WTC11 (cell line): ENCODE data around the gene TCN1. TPM values are rescaled to one million over a fixed set of nuclear protein-coding genes. Genes with fewer than 3 reads are reported as not detected.
A peak's percentile ranks its signal among the peaks of the same experiment; 100 is the strongest.

Experiments
- ATAC-seq: fragments of 200-7000 bp; cut with Tn5 transposase; 2 replicates; pipeline ENCODE4 v1.10.0; 2021; ENCODE audit warnings: mild to moderate bottlenecking, moderate library complexity
- CTCF ChIA-PET: fragments of 300-600 bp; sonication (Branson Sonifier 250); formaldehyde crosslinking; loops from one replicate; lab custom pipeline; 2021; ENCODE audit warnings: antibody characterized with exemption; lab: Charles Lee
- POLR2A ChIA-PET: fragments of 350-600 bp; sonication (Branson Sonifier 250); formaldehyde crosslinking; loops from one replicate; lab custom pipeline; 2021; ENCODE audit warnings: antibody characterized with exemption; lab: Charles Lee
- DNase-seq: peaks from one replicate; pipeline ENCODE4 v3.0.0; 2021; ENCODE audit warnings: low spot score
- H3K27ac Mint-ChIP-seq: 2 replicates; pipeline ENCODE4 v1.8.0; 2021; ENCODE audit warnings: mixed read lengths
- H3K27me3 Mint-ChIP-seq: 2 replicates; pipeline ENCODE4 v1.8.0; 2021; ENCODE audit warnings: low read depth, mild to moderate bottlenecking, moderate library complexity, mixed read lengths
- H3K36me3 Mint-ChIP-seq: 2 replicates; pipeline ENCODE4 v1.8.0; 2021; ENCODE audit warnings: mixed read lengths
- H3K4me1 Mint-ChIP-seq: 2 replicates; pipeline ENCODE4 v1.8.0; 2022; ENCODE audit warnings: mixed read lengths
- H3K4me3 Mint-ChIP-seq: 2 replicates; pipeline ENCODE4 v1.8.0; 2021; ENCODE audit warnings: mild to moderate bottlenecking, moderate library complexity, mixed read lengths
- H3K9me3 Mint-ChIP-seq: 2 replicates; pipeline ENCODE4 v1.8.0; 2021; ENCODE audit warnings: mixed read lengths
- ATF3 ChIP-seq: sonication (generic); formaldehyde crosslinking; conservative IDR thresholded peaks from 2 replicates; pipeline ENCODE4 v1.8.1; 2022; ENCODE audit warnings: mild to moderate bottlenecking, missing genetic modification reagents
- CDX4 ChIP-seq: fragments of 250-450 bp; sonication (Bioruptor Pico); IDR thresholded peaks from 2 replicates; pipeline ENCODE4 v1.9.0; 2021; ENCODE audit warnings: moderate library complexity, mild to moderate bottlenecking, inconsistent platforms, borderline replicate concordance
- E2F4 ChIP-seq: sonication (generic); formaldehyde crosslinking; IDR thresholded peaks from 2 replicates; pipeline ENCODE4 v1.8.1; 2022; ENCODE audit warnings: low read depth, mild to moderate bottlenecking, moderate library complexity, missing genetic modification reagents, borderline replicate concordance
- ESRRA ChIP-seq: sonication (generic); formaldehyde crosslinking; IDR thresholded peaks from 2 replicates; pipeline ENCODE4 v1.8.1; 2022; ENCODE audit warnings: mild to moderate bottlenecking, missing genetic modification reagents, borderline replicate concordance
- GABPB1 ChIP-seq: sonication (generic); formaldehyde crosslinking; IDR thresholded peaks from 2 replicates; pipeline ENCODE4 v1.8.1; 2023; ENCODE audit warnings: mild to moderate bottlenecking, missing genetic modification reagents
- GTF2I ChIP-seq: fragments of 250-450 bp; sonication (Bioruptor Pico); conservative IDR thresholded peaks from 2 replicates; pipeline ENCODE4 v1.4.0; 2021; ENCODE audit warnings: mild to moderate bottlenecking
- NFATC4 ChIP-seq: fragments of 250-450 bp; sonication (Bioruptor Pico); IDR thresholded peaks from 2 replicates; pipeline ENCODE4 v1.9.0; 2021; ENCODE audit warnings: mild to moderate bottlenecking
- NR2C2 ChIP-seq: sonication (generic); formaldehyde crosslinking; IDR thresholded peaks from 2 replicates; pipeline ENCODE4 v1.8.0; 2022; ENCODE audit warnings: mild to moderate bottlenecking, missing genetic modification reagents
- OVOL2 ChIP-seq: fragments of 250-450 bp; sonication (Bioruptor Pico); IDR thresholded peaks from 2 replicates; pipeline ENCODE4 v1.9.0; 2021; ENCODE audit warnings: mild to moderate bottlenecking, borderline replicate concordance
- PREB ChIP-seq: sonication (generic); formaldehyde crosslinking; IDR thresholded peaks from 2 replicates; pipeline ENCODE4 v1.8.1; 2022; ENCODE audit warnings: mild to moderate bottlenecking, missing genetic modification reagents, moderate library complexity, borderline replicate concordance
- RELA ChIP-seq: sonication (generic); formaldehyde crosslinking; IDR thresholded peaks from 2 replicates; pipeline ENCODE4 v1.8.1; 2022; ENCODE audit warnings: missing genetic modification reagents, mild to moderate bottlenecking, borderline replicate concordance
- SP1 ChIP-seq: sonication (generic); formaldehyde crosslinking; conservative IDR thresholded peaks from 2 replicates; pipeline ENCODE4 v1.8.1; 2022; ENCODE audit warnings: missing genetic modification reagents
- STAT6 ChIP-seq: sonication (generic); formaldehyde crosslinking; conservative IDR thresholded peaks from 2 replicates; pipeline ENCODE4 v1.8.1; 2023; ENCODE audit warnings: mild to moderate bottlenecking, low read depth, missing genetic modification reagents, moderate library complexity
- USF1 ChIP-seq: sonication (generic); formaldehyde crosslinking; IDR thresholded peaks from 2 replicates; pipeline ENCODE4 v1.8.0; 2022; ENCODE audit warnings: mild to moderate bottlenecking, missing genetic modification reagents
- ZNF121 ChIP-seq: sonication (generic); formaldehyde crosslinking; IDR thresholded peaks from 2 replicates; pipeline ENCODE4 v1.8.0; 2023; ENCODE audit warnings: missing genetic modification reagents
- ZNF263 ChIP-seq: sonication (generic); formaldehyde crosslinking; IDR thresholded peaks from 2 replicates; pipeline ENCODE4 v1.8.1; 2022; ENCODE audit warnings: low read depth, mild to moderate bottlenecking, moderate library complexity, missing genetic modification reagents
- ZNF416 ChIP-seq: fragments of 250-450 bp; sonication (Bioruptor Pico); IDR thresholded peaks from 2 replicates; pipeline ENCODE4 v1.9.0; 2021; ENCODE audit warnings: mild to moderate bottlenecking, inconsistent platforms
- ZNF425 ChIP-seq: fragments of 250-450 bp; sonication (Bioruptor Pico); conservative IDR thresholded peaks from 2 replicates; pipeline ENCODE4 v1.9.0; 2021; ENCODE audit warnings: mild to moderate bottlenecking
- ZNF532 ChIP-seq: fragments of 250-450 bp; sonication (Bioruptor Pico); IDR thresholded peaks from 2 replicates; pipeline ENCODE4 v1.9.0; 2021; ENCODE audit warnings: mild to moderate bottlenecking, borderline replicate concordance
- ZNF671 ChIP-seq: fragments of 250-450 bp; sonication (Bioruptor Pico); IDR thresholded peaks from 2 replicates; pipeline ENCODE4 v1.8.0; 2021; ENCODE audit warnings: mild to moderate bottlenecking
- ZSCAN18 ChIP-seq: fragments of 250-450 bp; sonication (Bioruptor Pico); IDR thresholded peaks from 2 replicates; pipeline ENCODE4 v2.1.2; 2022; ENCODE audit warnings: mild to moderate bottlenecking, moderate library complexity
- total RNA-seq: library from RNA; stranded (reverse); gene quantifications from 3 replicates; pipeline ENCODE4 v1.2.3, GENCODE V29; 2021

TCN1 gene
- total RNA-seq, 1 experiment from 2014 or later, result not detected

- DNase-seq, result no peak
- H3K36me3 Mint-ChIP-seq, result peaks cover 5% of the 10 kb centered on the region
- H3K9me3 Mint-ChIP-seq, result peaks cover 18% of the 10 kb centered on the region
- no peak for ATAC-seq
- no peaks in the 10 kb centered on the region for H3K27me3 Mint-ChIP-seq
- no peak overlapping the region for H3K27ac Mint-ChIP-seq
- ChIA-PET POLR2A (no interaction called here), CTCF (no interaction called here)
- no peak overlapping the region for H3K4me3 Mint-ChIP-seq
- no peak for TF ChIP-seq NR2C2
- TF ChIP-seq GABPB1, result no peak
- TF ChIP-seq USF1 (CRISPR knock-in tag), result no peak
- TF ChIP-seq GTF2I (CRISPR knock-in tag), result no peak
- no peak for TF ChIP-seq RELA (CRISPR knock-in tag)
- TF ChIP-seq ZNF263 (CRISPR knock-in tag), result no peak
- TF ChIP-seq NFATC4 (CRISPR knock-in tag), result no peak
- no peak for TF ChIP-seq ZNF416 (CRISPR knock-in tag)
- no peak for TF ChIP-seq STAT6 (CRISPR knock-in tag)
- no peak for TF ChIP-seq E2F4 (CRISPR knock-in tag)
- no peak for TF ChIP-seq ZNF121
- no peak for TF ChIP-seq OVOL2 (CRISPR knock-in tag)
- no peak for TF ChIP-seq PREB (CRISPR knock-in tag)
- no peak for TF ChIP-seq ZNF532
- H3K4me1 Mint-ChIP-seq, result peaks cover 22% of the 10 kb centered on the region
Measured at GRCh38 chr11:59894616-59895015, 28.3 kb upstream of the TCN1 start.

- ATAC-seq (peak; percentile 99), DNase-seq (peak; percentile 60)
- CTCF ChIA-PET, result interaction anchor here (0.8 to 1.5 kb wide), 3 partner anchors 12 to 35 kb away, joined by 3 to 5 read pairs (median 3); no protein-coding TSS in a partner anchor
- Mint-ChIP-seq H3K4me3 (peak overlapping the region; percentile 14; the same call in 1 of the 2 replicates), H3K9me3 (peaks cover 41% of the 10 kb centered on the region), H3K27ac (peak overlapping the region; percentile 32; the same call in 1 of the 2 replicates), H3K27me3 (peaks cover 2% of the 10 kb centered on the region; the same call in 1 of the 2 replicates), H3K36me3 (peaks cover 31% of the 10 kb centered on the region), H3K4me1 (peaks cover 15% of the 10 kb centered on the region)
- POLR2A ChIA-PET, result no interaction called here
- no peak for TF ChIP-seq ZNF425 (CRISPR knock-in tag)
- no peak for TF ChIP-seq CDX4 (CRISPR knock-in tag)
- no peak for TF ChIP-seq ESRRA (CRISPR knock-in tag)
- TF ChIP-seq SP1 (CRISPR knock-in tag), result no peak
- no peak for TF ChIP-seq ZSCAN18 (CRISPR knock-in tag)
- TF ChIP-seq ATF3 (CRISPR knock-in tag), result no peak
- TF ChIP-seq NFATC4 (CRISPR knock-in tag), result no peak
- TF ChIP-seq ZNF671 (CRISPR knock-in tag), result no peak
Measured at GRCh38 chr11:59891781-59892181, 25.5 kb upstream of the TCN1 start.
